ENCODE measurements around the gene AFF2.

AFF2 gene

GRCh38 chrX:148940411-148940996, 440.1 kb downstream of the AFF2 start:
- no peak for TF ChIP-seq CTCF (conservative IDR thresholded peaks at IDR 0.05; ENCODE audit: low read length)
- peak; percentile 13 for DNase-seq (ENCODE audit: low read depth)
- no peak overlapping the region for H3K4me3 ChIP-seq (ENCODE audit: low read length)

GRCh38 chrX:148942754-148943153, 442.3 kb downstream of the AFF2 start:
- H3K4me3 ChIP-seq (ENCODE audit: low read length) = no peak overlapping the region
- TF ChIP-seq CTCF (conservative IDR thresholded peaks at IDR 0.05; ENCODE audit: low read length) = no peak
- no peak for DNase-seq (ENCODE audit: low read depth)

GRCh38 chrX:148947399-148947975, 447.1 kb downstream of the AFF2 start:
- DNase-seq (ENCODE audit: low read depth) = peak; percentile 47
- no peak; the same call in 1 of the 2 replicates for TF ChIP-seq CTCF (conservative IDR thresholded peaks at IDR 0.05; ENCODE audit: low read length)
- H3K4me3 ChIP-seq (ENCODE audit: low read length) = no peak overlapping the region

GRCh38 chrX:148956352-148956751, 455.9 kb downstream of the AFF2 start:
- no peak for TF ChIP-seq CTCF (conservative IDR thresholded peaks at IDR 0.05; ENCODE audit: low read length)
- DNase-seq (ENCODE audit: low read depth) = no peak
- no peak overlapping the region for H3K4me3 ChIP-seq (ENCODE audit: low read length)

- peak; percentile 23 for DNase-seq (ENCODE audit: low read depth)
- TF ChIP-seq CTCF (conservative IDR thresholded peaks at IDR 0.05; ENCODE audit: low read length) = no peak
- H3K4me3 ChIP-seq (ENCODE audit: low read length) = no peak overlapping the region
Observed at GRCh38 chrX:148958901-148959300, 458.5 kb downstream of the AFF2 start.

GRCh38 chrX:148960060-148960459, 459.6 kb downstream of the AFF2 start:
- no peak overlapping the region for H3K4me3 ChIP-seq (ENCODE audit: low read length)
- TF ChIP-seq CTCF (conservative IDR thresholded peaks at IDR 0.05; ENCODE audit: low read length) = no peak
- DNase-seq (ENCODE audit: low read depth) = no peak

- DNase-seq (ENCODE audit: low read depth) = no peak
- H3K4me3 ChIP-seq (ENCODE audit: low read length) = no peak overlapping the region
- TF ChIP-seq CTCF (conservative IDR thresholded peaks at IDR 0.05; ENCODE audit: low read length) = no peak
Observed at GRCh38 chrX:148961985-148962384, 461.6 kb downstream of the AFF2 start.
